Mesenteric fat pad (tissue), 1 donor: ENCODE results near the gene FBF1. TPM values are rescaled to one million over a fixed set of nuclear protein-coding genes. Genes with fewer than 3 reads are reported as not detected.
"Not testable (repeated sequence)": the region's sequence is repeated elsewhere in the genome, so short reads cannot be mapped to it uniquely, and the experiment has no call there.

Experiments
- DNase-seq: peaks from one replicate; pipeline ENCODE4 v3.0.0-alpha.2; 2020; ENCODE audit warnings: low spot score
- long read RNA-seq: library from polyadenylated mRNA; unstranded; transcript quantifications from one replicate; pipeline ENCODE4 v2.0.0, GENCODE V29; 2020
- total RNA-seq: library from RNA; stranded (reverse); fragmentation: NEBNext Ultra II Directional; extraction: Animal tissue kit (Norgen Biotek cat#: 25700); gene quantifications from one replicate; pipeline ENCODE4 v1.2.1, GENCODE V29; 2021
- donor health status: DM: yes; HTN: yes; CAD: no.

FBF1 gene
- 5.5 TPM for total RNA-seq
- long read RNA-seq, partial matches to known transcripts = 10 of 13 reads
- long read RNA-seq, other reads (novel, unspliced or antisense) = 3 of 13 reads

GRCh38 chr17:75940727-75941441 lies at the start of gene FBF1:
TSS of gene FBF1 (minus strand) at chr17:75941042. CDS start at chr17:75938149, 2,893 bp downstream.
- peak; percentile 98 for DNase-seq

GRCh38 chr17:75987041-75987440 lies 46.2 kb upstream of the FBF1 start:
- no peak for DNase-seq

- no peak for DNase-seq
Observed at GRCh38 chr17:75985986-75986385, 45.1 kb upstream of the FBF1 start.

- DNase-seq = peak; percentile 51
Observed at GRCh38 chr17:75983501-75984181, 42.8 kb upstream of the FBF1 start.

GRCh38 chr17:75981019-75981615 lies 40.3 kb upstream of the FBF1 start:
- DNase-seq = peak; percentile 33

GRCh38 chr17:75980188-75981018 lies 39.6 kb upstream of the FBF1 start:
- peak; percentile 14 for DNase-seq

- no peak for DNase-seq
Observed at GRCh38 chr17:75979705-75980187, 38.9 kb upstream of the FBF1 start.

GRCh38 chr17:75978938-75979704 lies 38.3 kb upstream of the FBF1 start, which contains the start of the genes ACOX1 and TEN1:
TSS of gene ACOX1 (minus strand) at chr17:75979166. CDS start at chr17:75979073, 93 bp downstream.
TSS of gene TEN1 (plus strand) at chr17:75979240. CDS start at chr17:75986193, 6,953 bp downstream.
- peak; percentile 98 for DNase-seq

GRCh38 chr17:75976175-75976848 lies 35.5 kb upstream of the FBF1 start:
- no peak for DNase-seq

GRCh38 chr17:75975757-75976174 lies 34.9 kb upstream of the FBF1 start:
- DNase-seq = no peak

- DNase-seq = peak; percentile 28
Observed at GRCh38 chr17:75975187-75975586, 34.3 kb upstream of the FBF1 start.

- no peak for DNase-seq
Observed at GRCh38 chr17:75970626-75971025, 29.8 kb upstream of the FBF1 start.

- peak; percentile 1 for DNase-seq
Observed at GRCh38 chr17:75970011-75970523, 29.2 kb upstream of the FBF1 start.

- DNase-seq = not testable (repeated sequence)
Observed at GRCh38 chr17:75969044-75969443, 28.2 kb upstream of the FBF1 start.

GRCh38 chr17:75965468-75965867 lies 24.6 kb upstream of the FBF1 start:
- no peak for DNase-seq

GRCh38 chr17:75959839-75960511 lies 19.1 kb upstream of the FBF1 start:
- no peak for DNase-seq

GRCh38 chr17:75959051-75959838 lies 18.4 kb upstream of the FBF1 start:
- DNase-seq = no peak
